ENCODE data around the gene LMOD1.

Gene LMOD1

DNA sequence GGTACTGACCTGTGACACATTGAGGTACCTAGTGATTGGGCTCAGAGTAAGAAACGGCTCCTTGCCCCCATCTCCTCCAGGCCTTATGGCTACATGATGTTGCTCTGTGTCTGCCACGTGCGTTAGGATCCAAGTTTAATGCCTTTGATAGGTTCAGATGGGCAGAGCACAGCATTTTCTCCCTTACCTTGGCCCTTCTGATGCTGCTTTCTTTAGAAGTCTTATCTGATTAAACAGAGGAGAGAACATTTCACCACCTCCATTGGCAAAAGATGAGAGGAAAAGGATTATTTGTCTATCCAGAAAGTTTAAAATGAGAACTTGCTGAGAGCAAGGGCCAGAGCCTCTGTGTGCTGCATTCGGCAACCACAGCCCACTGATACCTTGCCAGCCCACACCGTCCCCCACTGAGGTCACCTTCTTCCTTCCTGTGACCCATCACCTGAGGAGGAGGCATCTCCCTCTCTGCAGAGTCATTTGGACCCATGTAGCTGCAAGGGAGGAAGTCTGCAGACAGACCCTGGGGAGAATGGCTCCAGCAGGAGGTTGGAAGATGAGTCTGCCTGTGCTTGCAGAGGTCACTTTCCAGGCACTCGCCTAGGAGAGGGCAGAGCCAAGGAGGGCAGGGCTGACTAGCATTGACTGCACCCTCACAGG is 41.0 kb downstream of the LMOD1 start:
- no peak for TF ChIP-seq NFIC (IDR thresholded peaks at IDR 0.05)
- no peak for TF ChIP-seq FOXM1 (IDR thresholded peaks at IDR 0.05; ENCODE audit: borderline replicate concordance, low read depth)
- TF ChIP-seq CREB1 (IDR thresholded peaks at IDR 0.05; ENCODE audit: low read depth), result no peak
- no peak for TF ChIP-seq EP300 (IDR thresholded peaks at IDR 0.05; ENCODE audit: borderline replicate concordance)
- TF ChIP-seq, protein P1, sequence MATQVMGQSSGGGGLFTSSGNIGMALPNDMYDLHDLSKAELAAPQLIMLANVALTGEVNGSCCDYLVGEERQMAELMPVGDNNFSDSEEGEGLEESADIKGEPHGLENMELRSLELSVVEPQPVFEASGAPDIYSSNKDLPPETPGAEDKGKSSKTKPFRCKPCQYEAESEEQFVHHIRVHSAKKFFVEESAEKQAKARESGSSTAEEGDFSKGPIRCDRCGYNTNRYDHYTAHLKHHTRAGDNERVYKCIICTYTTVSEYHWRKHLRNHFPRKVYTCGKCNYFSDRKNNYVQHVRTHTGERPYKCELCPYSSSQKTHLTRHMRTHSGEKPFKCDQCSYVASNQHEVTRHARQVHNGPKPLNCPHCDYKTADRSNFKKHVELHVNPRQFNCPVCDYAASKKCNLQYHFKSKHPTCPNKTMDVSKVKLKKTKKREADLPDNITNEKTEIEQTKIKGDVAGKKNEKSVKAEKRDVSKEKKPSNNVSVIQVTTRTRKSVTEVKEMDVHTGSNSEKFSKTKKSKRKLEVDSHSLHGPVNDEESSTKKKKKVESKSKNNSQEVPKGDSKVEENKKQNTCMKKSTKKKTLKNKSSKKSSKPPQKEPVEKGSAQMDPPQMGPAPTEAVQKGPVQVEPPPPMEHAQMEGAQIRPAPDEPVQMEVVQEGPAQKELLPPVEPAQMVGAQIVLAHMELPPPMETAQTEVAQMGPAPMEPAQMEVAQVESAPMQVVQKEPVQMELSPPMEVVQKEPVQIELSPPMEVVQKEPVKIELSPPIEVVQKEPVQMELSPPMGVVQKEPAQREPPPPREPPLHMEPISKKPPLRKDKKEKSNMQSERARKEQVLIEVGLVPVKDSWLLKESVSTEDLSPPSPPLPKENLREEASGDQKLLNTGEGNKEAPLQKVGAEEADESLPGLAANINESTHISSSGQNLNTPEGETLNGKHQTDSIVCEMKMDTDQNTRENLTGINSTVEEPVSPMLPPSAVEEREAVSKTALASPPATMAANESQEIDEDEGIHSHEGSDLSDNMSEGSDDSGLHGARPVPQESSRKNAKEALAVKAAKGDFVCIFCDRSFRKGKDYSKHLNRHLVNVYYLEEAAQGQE (IDR thresholded peaks at IDR 0.05; ENCODE audit: low read depth), result no peak
- TF ChIP-seq YY1 (IDR thresholded peaks at IDR 0.05; ENCODE audit: low read depth), result no peak
- no peak for TF ChIP-seq TCF12 (IDR thresholded peaks at IDR 0.05; ENCODE audit: low read depth)
- TF ChIP-seq EGR1 (IDR thresholded peaks at IDR 0.05), result no peak
- no peak for TF ChIP-seq ZBTB7A (IDR thresholded peaks at IDR 0.05; ENCODE audit: low read depth)
- TF ChIP-seq, protein P2, sequence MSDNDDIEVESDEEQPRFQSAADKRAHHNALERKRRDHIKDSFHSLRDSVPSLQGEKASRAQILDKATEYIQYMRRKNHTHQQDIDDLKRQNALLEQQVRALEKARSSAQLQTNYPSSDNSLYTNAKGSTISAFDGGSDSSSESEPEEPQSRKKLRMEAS (IDR thresholded peaks at IDR 0.05), result no peak
- no peak for TF ChIP-seq CEBPB (IDR thresholded peaks at IDR 0.05)

DNA sequence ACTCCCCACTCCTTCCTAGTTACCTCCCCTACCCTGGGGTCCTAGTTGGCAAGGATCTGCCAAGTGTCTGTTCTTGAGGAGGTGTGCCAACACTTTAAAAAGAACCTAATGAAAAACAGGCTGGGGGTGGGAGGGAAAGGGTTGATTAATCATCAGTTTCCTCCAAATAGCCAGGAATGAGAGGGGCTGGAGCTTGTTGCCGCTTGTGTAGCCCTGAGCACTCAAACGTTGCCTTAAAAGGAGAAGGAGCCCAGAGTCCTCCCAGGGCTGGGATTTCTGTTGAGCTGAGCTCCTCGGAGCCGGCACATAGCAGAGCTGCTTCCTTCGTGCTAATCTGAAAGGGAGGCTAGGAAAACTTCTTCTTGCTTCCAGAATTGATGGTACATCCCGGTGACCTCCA is 41.8 kb downstream of the LMOD1 start:
- no peak for TF ChIP-seq FOXM1 (IDR thresholded peaks at IDR 0.05; ENCODE audit: borderline replicate concordance, low read depth)
- TF ChIP-seq CREB1 (IDR thresholded peaks at IDR 0.05; ENCODE audit: low read depth), result no peak
- no peak for TF ChIP-seq EGR1 (IDR thresholded peaks at IDR 0.05)
- TF ChIP-seq RAD21 (IDR thresholded peaks at IDR 0.05; ENCODE audit: low read depth), result no peak
- no peak for TF ChIP-seq TEAD4 (IDR thresholded peaks at IDR 0.05)
- TF ChIP-seq, protein P1 (IDR thresholded peaks at IDR 0.05; ENCODE audit: low read depth), result no peak
- no peak for TF ChIP-seq YY1 (IDR thresholded peaks at IDR 0.05; ENCODE audit: low read depth)

DNA sequence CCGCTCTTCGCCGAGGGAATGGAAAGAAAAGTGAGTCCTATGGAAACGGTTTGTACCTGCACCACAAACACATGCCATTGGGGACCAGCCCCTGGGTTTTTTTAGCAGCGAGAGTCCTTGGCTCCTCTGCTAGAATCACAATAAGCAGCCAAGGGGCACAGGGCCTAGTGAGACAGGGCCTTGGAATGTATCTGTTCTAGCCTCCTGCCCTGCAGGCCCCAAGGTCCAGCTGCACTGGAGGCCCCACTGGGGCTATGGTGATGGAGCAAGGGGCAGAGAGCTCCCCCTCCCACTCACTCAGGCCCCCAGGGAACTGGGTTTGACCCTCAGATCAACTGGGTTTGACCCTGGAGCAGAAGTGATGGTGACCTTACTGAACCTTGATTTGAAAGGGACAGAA is 43.2 kb downstream of the LMOD1 start:
- TF ChIP-seq TAF1 (IDR thresholded peaks at IDR 0.05; ENCODE audit: low read depth), result no peak
- no peak for TF ChIP-seq EGR1 (IDR thresholded peaks at IDR 0.05)
- TF ChIP-seq RAD21 (IDR thresholded peaks at IDR 0.05; ENCODE audit: low read depth), result no peak
- no peak for TF ChIP-seq FOXM1 (IDR thresholded peaks at IDR 0.05; ENCODE audit: borderline replicate concordance, low read depth)
- TF ChIP-seq NFIC (IDR thresholded peaks at IDR 0.05), result no peak
- no peak for TF ChIP-seq CREB1 (IDR thresholded peaks at IDR 0.05; ENCODE audit: low read depth)
- no peak for TF ChIP-seq CEBPB (IDR thresholded peaks at IDR 0.05)
- TF ChIP-seq TCF12 (IDR thresholded peaks at IDR 0.05; ENCODE audit: low read depth), result no peak
- TF ChIP-seq TEAD4 (IDR thresholded peaks at IDR 0.05), result no peak
- TF ChIP-seq, protein P2 (IDR thresholded peaks at IDR 0.05), result no peak
- TF ChIP-seq EP300 (IDR thresholded peaks at IDR 0.05; ENCODE audit: borderline replicate concordance), result no peak

DNA sequence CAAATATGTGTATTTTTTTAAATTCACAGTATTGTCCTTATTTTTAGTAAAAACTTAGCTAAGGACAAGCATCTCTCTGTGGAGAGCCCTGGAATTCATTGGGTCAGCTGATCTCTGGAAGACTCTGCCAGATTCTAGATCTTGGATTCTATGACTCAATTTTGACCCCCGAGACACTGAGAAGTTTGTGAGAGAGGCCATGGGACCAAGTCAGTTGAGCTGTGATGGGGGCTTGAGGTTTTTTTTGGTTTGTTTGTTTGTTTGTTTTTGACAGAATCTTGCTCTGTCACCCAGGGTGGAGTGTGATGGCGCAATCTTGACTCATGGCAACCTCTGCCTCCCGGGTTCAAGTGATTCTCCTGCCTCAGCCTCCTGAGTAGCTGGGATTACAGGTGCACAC is 44.1 kb downstream of the LMOD1 start:
- TF ChIP-seq EP300 (IDR thresholded peaks at IDR 0.05; ENCODE audit: borderline replicate concordance), result no peak
- TF ChIP-seq YY1 (IDR thresholded peaks at IDR 0.05; ENCODE audit: low read depth), result no peak
- TF ChIP-seq, protein P1 (IDR thresholded peaks at IDR 0.05; ENCODE audit: low read depth), result no peak
- no peak for TF ChIP-seq CEBPB (IDR thresholded peaks at IDR 0.05)
- TF ChIP-seq, protein P3, sequence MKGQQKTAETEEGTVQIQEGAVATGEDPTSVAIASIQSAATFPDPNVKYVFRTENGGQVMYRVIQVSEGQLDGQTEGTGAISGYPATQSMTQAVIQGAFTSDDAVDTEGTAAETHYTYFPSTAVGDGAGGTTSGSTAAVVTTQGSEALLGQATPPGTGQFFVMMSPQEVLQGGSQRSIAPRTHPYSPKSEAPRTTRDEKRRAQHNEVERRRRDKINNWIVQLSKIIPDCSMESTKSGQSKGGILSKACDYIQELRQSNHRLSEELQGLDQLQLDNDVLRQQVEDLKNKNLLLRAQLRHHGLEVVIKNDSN (IDR thresholded peaks at IDR 0.05), result no peak
- no peak for TF ChIP-seq TAF1 (IDR thresholded peaks at IDR 0.05; ENCODE audit: low read depth)

DNA sequence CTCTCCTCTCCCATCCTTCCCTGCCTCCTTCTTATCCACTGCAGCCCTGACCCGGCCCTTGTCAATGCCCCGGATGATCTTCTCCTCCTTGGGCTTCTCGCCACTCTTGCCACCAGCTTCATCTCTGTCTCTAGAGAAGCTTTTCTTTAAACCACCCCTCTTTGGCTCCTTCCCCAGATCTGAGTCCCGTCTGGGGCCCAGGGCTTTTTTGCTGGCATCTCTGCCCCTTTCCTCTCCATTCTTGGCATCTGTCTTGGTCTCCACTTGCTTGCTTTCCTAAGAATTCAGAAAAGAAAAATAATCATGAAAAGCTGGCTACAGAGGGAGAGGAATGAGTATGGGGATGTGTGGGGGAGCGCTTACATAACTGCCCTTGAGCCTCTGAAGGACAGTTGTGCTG is 45.9 kb downstream of the LMOD1 start:
- TF ChIP-seq, protein P3 (IDR thresholded peaks at IDR 0.05), result no peak
- TF ChIP-seq FOXM1 (IDR thresholded peaks at IDR 0.05; ENCODE audit: borderline replicate concordance, low read depth), result no peak
- TF ChIP-seq EGR1 (IDR thresholded peaks at IDR 0.05), result no peak
- no peak for TF ChIP-seq RAD21 (IDR thresholded peaks at IDR 0.05; ENCODE audit: low read depth)

Data from Ishikawa (cell line).